Effector memory CD4-positive, alpha-beta T cell (primary cell): ENCODE measurements around the gene GAK.

Source experiments
- DNase-seq, 3 donors: peaks; one replicate each; pipeline ENCODE4 v3.0.0-alpha.2; 2020
- H3K27ac ChIP-seq: 2 replicates; pipeline ENCODE4 v1.7.0; 2013; ENCODE audit warnings: mild to moderate bottlenecking, low read length, moderate library complexity; ENCODE audit not compliant: insufficient read depth, poor library complexity, severe bottlenecking
- H3K27me3 ChIP-seq: replicated peaks from 2 replicates; pipeline ENCODE4 v1.7.0; 2013; ENCODE audit warnings: mild to moderate bottlenecking, low read length; ENCODE audit not compliant: insufficient read depth, control insufficient read depth, poor library complexity, severe bottlenecking
- H3K36me3 ChIP-seq: 2 replicates; pipeline ENCODE4 v1.7.0; 2013; ENCODE audit warnings: mild to moderate bottlenecking, low read length, moderate library complexity; ENCODE audit not compliant: control insufficient read depth, insufficient read depth
- H3K4me1 ChIP-seq: 2 replicates; pipeline ENCODE4 v1.7.0; 2013; ENCODE audit warnings: low read length, mild to moderate bottlenecking; ENCODE audit not compliant: control insufficient read depth, insufficient read depth, poor library complexity, severe bottlenecking
- H3K4me3 ChIP-seq: 2 replicates; pipeline ENCODE4 v1.7.0; 2013; ENCODE audit warnings: low read length, low read depth, mild to moderate bottlenecking; ENCODE audit not compliant: insufficient read depth, poor library complexity, severe bottlenecking
- H3K9me3 ChIP-seq: 2 replicates; pipeline ENCODE4 v1.7.0; 2013; ENCODE audit warnings: mild to moderate bottlenecking, low read length, moderate library complexity; ENCODE audit not compliant: control insufficient read depth

Gene GAK

DNA sequence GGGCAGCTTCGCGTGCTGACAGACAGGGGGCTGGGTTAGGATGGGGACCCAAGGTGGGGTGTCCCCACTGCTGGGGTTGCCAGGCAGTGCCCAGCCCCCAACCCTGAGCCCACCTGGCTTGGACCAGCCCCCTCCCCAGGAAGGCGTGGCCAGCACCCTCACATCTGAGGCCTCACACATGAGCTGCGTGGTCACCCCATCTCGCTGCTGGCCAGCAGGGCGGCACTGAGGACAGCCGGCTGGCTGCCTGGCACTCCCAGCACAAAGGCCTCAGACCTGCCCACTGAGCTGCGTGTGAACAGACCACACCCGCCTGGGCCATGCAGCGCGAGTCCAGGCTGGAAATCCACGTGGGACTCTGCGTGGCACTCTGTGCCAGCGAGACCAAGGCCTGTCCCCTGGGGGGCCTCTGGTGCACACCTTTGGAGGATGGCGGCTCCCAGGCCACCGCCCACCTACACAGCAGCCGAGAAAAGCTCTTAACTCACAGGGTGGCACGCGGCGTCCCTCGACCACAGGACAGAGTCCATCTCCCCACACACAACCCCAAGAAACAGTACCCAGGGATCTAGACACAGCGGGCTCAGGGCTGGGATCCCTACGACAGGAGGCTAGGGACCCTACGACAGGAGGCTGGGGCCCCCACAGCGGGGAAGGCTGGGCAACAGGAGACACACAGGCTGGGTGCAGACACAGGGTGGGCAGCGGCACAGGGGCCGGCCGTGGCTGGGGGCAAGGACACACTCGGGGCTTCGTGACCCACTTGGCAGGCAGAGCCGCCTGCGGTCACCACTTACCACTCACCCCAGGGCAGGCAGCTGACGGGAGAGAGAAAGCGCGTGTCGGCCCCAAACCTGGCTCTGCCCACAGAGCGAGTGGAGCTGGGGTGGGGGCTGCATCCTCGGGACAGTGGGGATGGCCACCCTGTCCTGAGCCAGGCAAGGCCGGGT is 31.4 kb upstream of the GAK start:
- Histone ChIP-seq H3K36me3 (peaks cover 7% of the 10 kb centered on the region), H3K4me1 (peaks cover 4% of the 10 kb centered on the region), H3K27me3 (no peaks in the 10 kb centered on the region), H3K9me3 (no peaks in the 10 kb centered on the region), H3K4me3 (no peak overlapping the region), H3K27ac (no peak overlapping the region)
- DNase-seq, result no peak

DNA sequence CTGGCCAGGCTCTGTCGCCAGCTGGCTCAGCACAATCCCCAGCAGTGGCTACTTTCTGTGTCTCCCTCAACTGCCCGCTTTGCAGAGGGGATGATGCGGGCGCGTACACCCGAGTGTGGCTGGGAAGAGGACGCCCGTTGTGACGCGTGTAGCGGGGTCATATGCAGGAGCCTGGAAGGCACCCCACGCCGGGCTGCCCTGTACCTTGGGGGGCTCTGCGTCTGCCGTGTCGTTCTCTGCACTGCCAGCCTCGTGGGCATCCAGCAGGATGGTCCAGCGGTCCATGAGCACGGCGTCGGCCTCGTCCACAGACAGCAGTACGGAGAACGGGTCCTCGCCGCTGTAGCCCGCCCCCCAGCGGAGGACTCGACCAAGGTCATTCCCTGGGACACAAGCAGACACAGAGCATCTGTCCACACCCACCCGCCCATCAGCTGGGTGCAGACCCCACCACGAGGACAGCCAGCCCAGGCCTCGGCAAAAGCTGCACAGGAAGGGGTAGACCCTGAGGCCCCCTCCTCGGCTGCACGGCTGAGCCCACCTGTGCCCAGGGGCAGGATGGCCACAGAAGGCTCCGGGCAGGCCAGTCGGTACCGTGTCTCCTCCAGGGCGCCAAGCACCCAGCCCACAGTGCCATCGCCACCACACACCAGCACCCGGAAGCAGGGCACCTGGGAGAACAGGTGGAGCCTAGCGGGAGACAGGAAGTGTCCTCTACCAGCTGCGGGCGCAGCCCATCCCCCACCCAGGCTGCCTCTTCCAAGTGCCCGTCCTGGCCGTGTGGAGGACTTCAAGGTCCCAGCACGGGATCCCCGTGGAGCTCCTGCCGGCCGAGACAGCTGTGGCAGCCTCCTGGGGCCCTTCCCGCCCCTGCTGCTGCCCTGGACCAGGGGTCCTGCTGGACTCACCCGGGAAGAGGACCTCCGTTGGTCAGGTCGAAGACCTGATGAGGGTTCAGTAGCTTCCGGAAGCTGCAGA is 30.4 kb upstream of the GAK start:
- Histone ChIP-seq H3K27me3 (no peaks in the 10 kb centered on the region), H3K4me3 (no peak overlapping the region), H3K27ac (no peak overlapping the region), H3K36me3 (peaks cover 7% of the 10 kb centered on the region), H3K9me3 (no peaks in the 10 kb centered on the region), H3K4me1 (no peaks in the 10 kb centered on the region)
- no peak for DNase-seq

DNA sequence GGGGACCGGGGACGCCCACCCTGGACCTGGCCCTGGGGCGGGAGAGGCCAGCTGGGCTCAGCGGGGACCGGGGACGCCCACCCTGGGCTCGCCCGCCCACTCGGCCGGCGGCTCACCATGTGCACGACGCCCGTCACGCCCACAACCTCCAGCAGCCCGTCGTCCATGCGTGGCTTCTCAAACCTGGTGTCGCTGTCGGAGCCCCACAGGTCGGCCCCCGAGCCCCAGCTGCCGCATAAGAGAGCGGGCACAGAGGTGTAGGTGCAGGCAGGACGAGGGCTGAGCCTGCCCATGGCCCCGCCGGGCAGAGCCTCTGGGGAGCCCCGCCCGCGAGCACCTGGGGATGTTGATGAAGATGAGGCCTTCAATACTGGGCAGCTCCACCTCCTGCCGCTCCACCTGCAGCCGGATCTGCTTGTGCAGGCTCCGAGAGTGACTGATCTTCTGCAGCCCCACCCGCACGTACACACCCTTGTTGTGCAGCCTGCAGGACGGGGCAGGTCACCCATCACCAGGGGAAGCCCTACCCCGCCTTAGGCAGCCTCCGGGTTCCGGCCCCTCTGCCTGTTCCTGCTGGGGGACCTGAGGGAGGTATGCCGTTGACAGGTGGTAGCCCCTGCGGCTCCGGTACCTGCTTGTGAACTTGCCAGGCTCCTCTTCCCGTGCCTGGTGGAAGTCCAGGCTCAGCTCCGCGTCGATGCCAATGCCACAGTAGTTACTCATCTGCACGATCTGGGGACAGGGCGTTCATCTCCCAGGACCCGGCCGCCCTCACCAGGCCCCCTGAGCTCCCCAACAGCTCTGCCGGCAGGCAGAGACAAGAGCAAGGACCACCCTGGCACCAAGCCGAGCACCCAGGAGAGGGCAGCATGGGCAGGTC is 29.5 kb upstream of the GAK start:
- no peak for DNase-seq
- no peak overlapping the region for H3K27ac ChIP-seq
- H3K9me3 ChIP-seq, result no peaks in the 10 kb centered on the region
- peaks cover 7% of the 10 kb centered on the region for H3K36me3 ChIP-seq
- H3K4me3 ChIP-seq, result no peak overlapping the region
- H3K27me3 ChIP-seq, result no peaks in the 10 kb centered on the region
- no peaks in the 10 kb centered on the region for H3K4me1 ChIP-seq

- H3K36me3 ChIP-seq, result peaks cover 3% of the 10 kb centered on the region
- H3K27ac ChIP-seq, result no peak overlapping the region
- no peaks in the 10 kb centered on the region for H3K9me3 ChIP-seq
- H3K27me3 ChIP-seq, result no peaks in the 10 kb centered on the region
- no peaks in the 10 kb centered on the region for H3K4me1 ChIP-seq
- H3K4me3 ChIP-seq, result no peak overlapping the region
- no peak for DNase-seq
Measured at GRCh38 chr4:960636-961350, 28.7 kb upstream of the GAK start.

GRCh38 chr4:960140-960635 is 28.1 kb upstream of the GAK start:
- Histone ChIP-seq H3K4me3 (no peak overlapping the region), H3K9me3 (no peaks in the 10 kb centered on the region), H3K27me3 (no peaks in the 10 kb centered on the region), H3K27ac (no peak overlapping the region), H3K36me3 (no peaks in the 10 kb centered on the region), H3K4me1 (no peaks in the 10 kb centered on the region)
- no peak for DNase-seq

DNA sequence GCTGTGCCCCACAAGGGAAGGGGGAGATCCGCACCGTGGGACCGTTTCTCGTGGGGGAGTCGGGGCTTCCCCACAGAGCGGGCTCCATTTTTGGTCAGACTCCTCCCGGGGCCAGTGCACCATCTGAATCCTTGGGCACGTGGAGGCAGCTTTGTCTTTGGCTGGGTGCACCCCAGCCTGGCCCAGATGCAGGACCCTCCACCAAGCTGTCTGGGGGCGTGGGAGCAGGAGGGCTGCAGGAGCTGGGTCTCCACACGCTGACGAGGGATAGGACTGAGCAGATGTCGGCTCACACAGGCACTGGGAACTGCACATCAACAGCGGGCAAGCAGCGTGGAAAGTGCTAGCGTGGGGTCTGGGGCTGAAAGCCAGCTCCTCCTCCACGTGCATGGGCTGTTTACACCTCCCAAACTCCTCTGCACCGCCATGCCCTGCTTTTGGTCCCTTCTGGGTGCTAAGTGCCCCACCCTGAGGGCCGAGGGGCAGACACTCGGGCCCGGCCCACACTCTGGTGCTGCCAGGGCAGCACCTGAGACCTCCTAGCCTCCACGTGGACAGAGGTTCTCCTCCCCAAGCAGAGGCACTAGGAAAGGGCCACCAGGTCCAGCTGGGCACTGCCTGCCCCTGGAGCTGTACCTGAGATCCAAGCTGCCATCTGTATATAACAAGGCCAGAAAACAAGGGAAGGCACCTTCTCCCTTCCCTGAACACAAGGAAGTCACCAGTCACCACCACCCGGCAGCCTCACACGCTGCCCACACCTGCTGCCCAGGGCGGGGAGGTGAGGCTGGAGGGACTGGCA is 27.4 kb upstream of the GAK start:
- H3K36me3 ChIP-seq, result no peaks in the 10 kb centered on the region
- H3K4me1 ChIP-seq, result no peaks in the 10 kb centered on the region
- DNase-seq, result no peak
- no peaks in the 10 kb centered on the region for H3K27me3 ChIP-seq
- no peak overlapping the region for H3K4me3 ChIP-seq
- H3K9me3 ChIP-seq, result no peaks in the 10 kb centered on the region
- H3K27ac ChIP-seq, result no peak overlapping the region

- H3K4me1 ChIP-seq, result no peaks in the 10 kb centered on the region
- no peak overlapping the region for H3K27ac ChIP-seq
- H3K27me3 ChIP-seq, result no peaks in the 10 kb centered on the region
- no peak overlapping the region for H3K4me3 ChIP-seq
- no peaks in the 10 kb centered on the region for H3K9me3 ChIP-seq
- DNase-seq, result no peak
- H3K36me3 ChIP-seq, result no peaks in the 10 kb centered on the region
Measured at GRCh38 chr4:958696-959337, 26.7 kb upstream of the GAK start.

DNA sequence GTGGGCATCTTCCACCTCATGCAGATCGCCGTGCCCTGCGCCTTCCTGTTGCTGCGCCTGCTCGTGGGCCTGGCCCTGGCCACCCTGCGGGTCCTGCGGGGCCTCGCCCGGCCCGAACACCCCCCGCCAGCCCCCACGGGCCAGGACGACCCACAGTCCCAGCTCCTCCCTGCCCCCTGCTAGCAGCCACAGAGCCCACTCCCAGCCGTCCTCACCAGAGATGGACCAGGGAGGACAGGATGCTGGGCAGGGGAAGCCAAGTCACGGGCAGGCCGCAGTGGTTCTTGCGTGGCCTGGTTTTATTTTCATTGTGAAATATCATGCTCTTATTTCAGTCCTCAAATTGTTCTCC is 26.2 kb upstream of the GAK start:
- no peak overlapping the region for H3K4me3 ChIP-seq
- no peaks in the 10 kb centered on the region for H3K27me3 ChIP-seq
- H3K9me3 ChIP-seq, result no peaks in the 10 kb centered on the region
- no peaks in the 10 kb centered on the region for H3K36me3 ChIP-seq
- no peaks in the 10 kb centered on the region for H3K4me1 ChIP-seq
- DNase-seq, result no peak
- no peak overlapping the region for H3K27ac ChIP-seq
